Kidney (tissue), 14 donors: ENCODE data around the gene PPOX. TPM values are rescaled to one million over a fixed set of nuclear protein-coding genes. Genes with fewer than 3 reads are reported as not detected.

Source experiments
- DNase-seq, 5 donors: peaks; one replicate each; pipeline ENCODE4 v3.0.0-alpha.2; 2013 to 2020
- FAIRE-seq: peaks from 2 replicates; lab custom pipeline; 2012; peaks lifted over from hg19 to GRCh38; lab: Jason Lieb, UNC
- H3K27ac ChIP-seq, 2 donors: one replicate each; pipeline ENCODE4 v1.7.0; 2013; ENCODE audit warnings: low read depth in 2 of 2, low read length in 2 of 2, inconsistent platforms in 1 of 2
- H3K27me3 ChIP-seq: one replicate; pipeline ENCODE4 v1.7.1; 2013; ENCODE audit warnings: low read length, inconsistent platforms; ENCODE audit not compliant: control insufficient read depth, insufficient read depth
- H3K36me3 ChIP-seq, 3 donors: one replicate each; pipeline versions ENCODE4 v1.7.0 to v1.7.1; 2013; ENCODE audit warnings: low read length in 3 of 3, control low read depth in 1 of 3, inconsistent platforms in 1 of 3; ENCODE audit not compliant: insufficient read depth in 3 of 3, control insufficient read depth in 2 of 3
- H3K4me1 ChIP-seq, 3 donors: one replicate each; pipeline versions ENCODE4 v1.7.0 to v1.7.1; 2013; ENCODE audit warnings: low read length in 3 of 3, inconsistent platforms in 1 of 3, low read depth in 1 of 3; ENCODE audit not compliant: control insufficient read depth in 2 of 3, insufficient read depth in 2 of 3
- H3K4me3 ChIP-seq, 3 donors: one replicate each; pipeline versions ENCODE4 v1.7.0 to v1.8.1; 2013; ENCODE audit warnings: low read length in 3 of 3, control low read depth in 1 of 3, inconsistent platforms in 1 of 3
- H3K9ac ChIP-seq, 3 donors: one replicate each; pipeline versions ENCODE4 v1.7.0 to v1.7.1; 2013; ENCODE audit warnings: low read length in 3 of 3, control low read depth in 1 of 3, inconsistent platforms in 1 of 3
- H3K9me3 ChIP-seq, 3 donors: one replicate each; pipeline versions ENCODE4 v1.7.0 to v1.7.1; 2013; ENCODE audit warnings: low read length in 3 of 3, control low read depth in 1 of 3, inconsistent platforms in 1 of 3; ENCODE audit not compliant: control insufficient read depth in 2 of 3, insufficient read depth in 1 of 3
- CTCF ChIP-seq: IDR thresholded peaks from 3 replicates; pipeline ENCODE4 v1.5.1; 2012; ENCODE audit warnings: mild to moderate bottlenecking, moderate library complexity, borderline replicate concordance; ENCODE audit not compliant: insufficient read depth; ENCODE audit errors: extremely low read depth
- intact Hi-C: fragments of 100-400 bp; cut with DNase I; formaldehyde crosslinking; loops from one replicate; pipeline ENCODE4 v1.11.1; 2022
- polyA plus RNA-seq: library from polyadenylated mRNA; stranded (reverse); fragments of 350-450 nt; fragmentation: Illumina TruSeq; extraction: RNeasy Lipid Tissue Mini Kit (QIAGEN cat#74804); gene quantifications from one replicate; pipeline ENCODE4 v1.2.3, GENCODE V29; 2014; ENCODE audit warnings: low read depth, low replicate concordance; ENCODE audit not compliant: insufficient read depth
- total RNA-seq: library from RNA; stranded (reverse); fragmentation: NEBNext Ultra II Directional; extraction: Animal tissue kit (Norgen Biotek cat#: 25700); gene quantifications from one replicate; pipeline ENCODE4 v1.2.1, GENCODE V29; 2021
- donor health status: control.
- donor health status: control.
- donor health status: control.
- donor health status: control.
- donor health status: control.
- donor health status: DM: yes; HTN: yes; CAD: no.
- donor health status: Normal renal cell carcinoma (clear cell type).

The PPOX gene
- total and polyA plus RNA-seq, 2 donors from 2014 or later = 23.6 to 29.4 TPM

DNA sequence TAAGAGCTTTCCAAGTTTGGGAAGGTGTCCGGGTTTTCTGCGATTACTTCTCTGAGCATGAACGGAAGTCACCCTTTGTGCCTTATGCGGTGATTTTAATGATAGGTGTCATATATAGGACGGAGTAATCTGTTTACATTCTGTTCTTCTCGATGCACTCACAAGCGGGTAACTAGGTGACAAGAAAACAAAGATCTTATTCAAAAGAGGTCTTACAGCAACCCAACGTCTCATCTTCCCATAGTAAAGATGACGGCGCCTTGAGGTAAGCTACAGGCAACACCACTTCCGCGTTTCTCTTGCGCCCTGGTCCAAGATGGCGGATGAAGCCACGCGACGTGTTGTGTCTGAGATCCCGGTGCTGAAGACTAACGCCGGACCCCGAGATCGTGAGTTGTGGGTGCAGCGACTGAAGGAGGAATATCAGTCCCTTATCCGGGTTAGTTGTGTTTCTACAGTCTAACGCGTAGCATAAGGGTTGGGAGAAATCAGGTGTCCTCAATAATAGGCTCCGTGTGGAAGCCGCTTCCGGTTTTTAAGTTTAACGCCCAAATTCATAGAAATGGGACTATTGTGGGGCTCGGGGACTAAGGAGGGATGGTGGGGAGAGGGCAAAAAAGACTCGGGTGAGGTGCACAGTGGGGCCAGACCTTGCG, 12.4 kb upstream of the PPOX start, which contains the start of gene UFC1:
Gene UFC1, plus strand, starts transcription at position 297 of the 656 bp plus-strand sequence. Its CDS starts 20 bp downstream, at position 317.
- Histone ChIP-seq H3K4me1 (peaks cover 0 to 3% (median 2%) of the 10 kb centered on the region in 3 donors), H3K36me3 (peaks cover 0 to 4% (median 0%) of the 10 kb centered on the region in 3 donors), H3K27me3 (no peaks in the 10 kb centered on the region), H3K9ac (peak within 1 kb of the TSS; percentile 81 to 100 (median 81)), H3K4me3 (peak within 1 kb of the TSS; percentile 86 to 100 (median 95)), H3K9me3 (no peaks in the 10 kb centered on the region), H3K27ac (peak within 1 kb of the TSS; percentile 96)
- FAIRE-seq (no peak), DNase-seq (peak; percentile 84 to 96 (median 89))
- TF ChIP-seq CTCF = no peak
- intact Hi-C loops = no loop called here

DNA sequence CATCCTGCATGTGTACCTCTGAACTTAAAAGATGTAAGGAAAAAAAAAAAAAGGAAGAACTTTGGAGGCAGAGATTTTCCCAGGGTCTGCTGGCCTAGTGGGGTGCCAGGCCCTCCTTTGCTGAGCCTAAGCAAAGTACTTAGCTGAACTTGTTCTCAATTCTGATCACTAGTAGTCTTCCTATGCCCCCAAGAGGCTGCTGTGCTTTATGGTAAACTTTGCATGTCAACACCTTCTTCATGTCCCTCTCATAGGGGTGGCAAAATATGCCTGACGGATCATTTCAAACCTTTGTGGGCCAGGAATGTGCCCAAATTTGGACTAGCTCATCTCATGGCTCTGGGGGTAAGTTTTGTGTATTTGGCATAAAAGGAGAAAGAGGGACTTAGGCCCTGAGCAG, 8.4 kb upstream of the PPOX start:
- H3K4me1 ChIP-seq = peaks cover 0 to 18% (median 11%) of the 10 kb centered on the region in 3 donors
- H3K9me3 ChIP-seq = no peaks in the 10 kb centered on the region
- no peak overlapping the region for H3K27ac ChIP-seq
- intact Hi-C loops = no loop called here
- DNase-seq (no peak), FAIRE-seq (no peak)
- H3K27me3 ChIP-seq = no peaks in the 10 kb centered on the region
- H3K36me3 ChIP-seq = peaks cover 0 to 7% (median 0%) of the 10 kb centered on the region in 3 donors
- TF ChIP-seq CTCF = no peak
- H3K9ac ChIP-seq = no peak overlapping the region
- no peak overlapping the region for H3K4me3 ChIP-seq

- Histone ChIP-seq H3K36me3 (peaks cover 0 to 7% (median 0%) of the 10 kb centered on the region in 3 donors), H3K27me3 (no peaks in the 10 kb centered on the region), H3K9ac (peak overlapping the region in 2 of 3 donors; percentile 81 to 95), H3K4me1 (peaks cover 0 to 18% (median 11%) of the 10 kb centered on the region in 3 donors), H3K9me3 (no peaks in the 10 kb centered on the region), H3K27ac (peak overlapping the region; percentile 38 to 94), H3K4me3 (peak overlapping the region; percentile 69 to 87 (median 82))
- DNase-seq = no peak
- FAIRE-seq = no peak
- intact Hi-C loops = no loop called here
- no peak for TF ChIP-seq CTCF
Measured at GRCh38 chr1:161158316-161159010, 7.8 kb upstream of the PPOX start.
